ENCODE results near the gene IFT20. TPM values are rescaled to one million over a fixed set of nuclear protein-coding genes. Genes with fewer than 3 reads are reported as not detected.
"Not testable (repeated sequence)": the region's sequence is repeated elsewhere in the genome, so short reads cannot be mapped to it uniquely, and the experiment has no call there.

IFT20 gene
- total RNA-seq, 4 donors from 2014 or later: 3.7 to 15.9 (median 4.9) TPM

- Histone ChIP-seq H3K4me3 (no peak overlapping the region), H3K27me3 (no peaks in the 10 kb centered on the region), H3K9me3 (no peaks in the 10 kb centered on the region), H3K27ac (peak overlapping the region in 1 of 4 donors; percentile 39), H3K36me3 (peaks cover 0 to 84% of the 10 kb centered on the region in 2 donors), H3K4me1 (peaks cover 0 to 7% of the 10 kb centered on the region in 2 donors)
- intact Hi-C loops (cut with DNase I; ENCODE audit: low total_unique reads) (no loop called here), in situ Hi-C loops (cut with MboI; ENCODE audit: low sequenced_read_pairs in 4 of 4) (loop anchor here in 2 of 4 donors (25.0 kb wide), 1 partner anchor 619 kb away; the partner anchor contains the start of gene PHF12 (in 2 of the 2))
- ATAC-seq: peak; percentile 54 to 65
- TF ChIP-seq POLR2A (IDR thresholded peaks at IDR 0.05) (no peak), CTCF (IDR thresholded peaks at IDR 0.05 in 4 of 5, conservative IDR thresholded peaks at IDR 0.05 in 1 of 5) (no peak)
- DNase-seq: peak in 1 of 2 donors; percentile 40
Observed at GRCh38 chr17:28343491-28343932, 8.2 kb upstream of the IFT20 start.

GRCh38 chr17:28342313-28342712 is 7.0 kb upstream of the IFT20 start:
- Histone ChIP-seq H3K27ac (no peak overlapping the region), H3K27me3 (no peaks in the 10 kb centered on the region), H3K36me3 (peaks cover 0 to 72% of the 10 kb centered on the region in 2 donors), H3K9me3 (no peaks in the 10 kb centered on the region), H3K4me1 (peaks cover 10 to 17% of the 10 kb centered on the region in 2 donors), H3K4me3 (no peak overlapping the region)
- DNase-seq (no peak), ATAC-seq (no peak)
- TF ChIP-seq POLR2A (IDR thresholded peaks at IDR 0.05): no peak
- in situ Hi-C loops (cut with MboI; ENCODE audit: low sequenced_read_pairs in 4 of 4): loop anchor here in 2 of 4 donors (25.0 kb wide), 1 partner anchor 620 kb away; the partner anchor contains the start of gene PHF12 (in 2 of the 2)
- intact Hi-C loops (cut with DNase I; ENCODE audit: low total_unique reads): no loop called here

GRCh38 chr17:28341516-28341915 is 6.2 kb upstream of the IFT20 start:
- in situ Hi-C loops (cut with MboI; ENCODE audit: low sequenced_read_pairs in 4 of 4): loop anchor here in 2 of 4 donors (25.0 kb wide), 1 partner anchor 621 kb away; the partner anchor contains the start of gene PHF12 (in 2 of the 2)
- no peaks in the 10 kb centered on the region for H3K27me3 ChIP-seq
- H3K9me3 ChIP-seq: no peaks in the 10 kb centered on the region
- TF ChIP-seq POLR2A (IDR thresholded peaks at IDR 0.05) (no peak), CTCF (IDR thresholded peaks at IDR 0.05 in 4 of 5, conservative IDR thresholded peaks at IDR 0.05 in 1 of 5) (no peak)
- no peak for ATAC-seq
- DNase-seq: no peak
- H3K4me1 ChIP-seq: peaks cover 18 to 24% of the 10 kb centered on the region in 2 donors
- H3K4me3 ChIP-seq: no peak overlapping the region
- intact Hi-C loops (cut with DNase I; ENCODE audit: low total_unique reads): no loop called here
- H3K27ac ChIP-seq: no peak overlapping the region
- peaks cover 0 to 64% of the 10 kb centered on the region in 2 donors for H3K36me3 ChIP-seq

DNA sequence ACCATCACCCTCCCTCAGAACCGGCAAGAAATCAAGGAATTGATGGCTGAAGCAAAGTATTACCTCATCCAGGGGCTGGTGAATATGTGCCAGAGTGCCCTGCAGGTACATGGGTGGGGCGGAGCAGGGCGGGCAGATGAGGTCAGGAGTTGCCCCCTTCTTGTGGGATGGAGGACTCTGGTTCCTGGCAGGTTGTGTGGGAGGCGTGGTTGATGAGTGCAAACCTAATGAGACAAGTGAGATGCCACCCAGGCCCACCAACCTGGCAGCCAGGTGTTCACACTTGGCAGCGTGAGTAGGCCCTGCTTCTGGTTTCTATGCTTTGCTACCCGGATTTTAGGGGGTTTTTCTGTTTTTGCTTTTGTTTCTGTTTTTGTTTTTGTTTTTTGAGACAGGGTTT is 5.1 kb upstream of the IFT20 start:
- in situ Hi-C loops (cut with MboI; ENCODE audit: low sequenced_read_pairs in 4 of 4): loop anchor here in 2 of 4 donors (25.0 kb wide), 1 partner anchor 622 kb away; the partner anchor contains the start of gene PHF12 (in 2 of the 2)
- H3K27me3 ChIP-seq: no peaks in the 10 kb centered on the region
- no peak overlapping the region for H3K4me3 ChIP-seq
- intact Hi-C loops (cut with DNase I; ENCODE audit: low total_unique reads): no loop called here
- DNase-seq: no peak
- H3K4me1 ChIP-seq: peaks cover 24 to 30% of the 10 kb centered on the region in 2 donors
- TF ChIP-seq POLR2A (IDR thresholded peaks at IDR 0.05) (no peak), CTCF (IDR thresholded peaks at IDR 0.05 in 4 of 5, conservative IDR thresholded peaks at IDR 0.05 in 1 of 5) (no peak)
- no peak overlapping the region for H3K27ac ChIP-seq
- ATAC-seq: no peak
- H3K36me3 ChIP-seq: peaks cover 0 to 52% of the 10 kb centered on the region in 2 donors
- no peaks in the 10 kb centered on the region for H3K9me3 ChIP-seq

GRCh38 chr17:28339431-28339830 is 4.2 kb upstream of the IFT20 start:
- in situ Hi-C loops (cut with MboI; ENCODE audit: low sequenced_read_pairs in 4 of 4): loop anchor here in 3 of 4 donors (10.0 to 25.0 kb wide), 3 partner anchors 295 to 623 kb away; partner anchors contain the start of genes PHF12 (in 3 of the 3) and NLK (in 1 of the 3)
- TF ChIP-seq POLR2A (IDR thresholded peaks at IDR 0.05) (no peak), CTCF (IDR thresholded peaks at IDR 0.05 in 4 of 5, conservative IDR thresholded peaks at IDR 0.05 in 1 of 5) (no peak)
- no peaks in the 10 kb centered on the region for H3K27me3 ChIP-seq

DNA sequence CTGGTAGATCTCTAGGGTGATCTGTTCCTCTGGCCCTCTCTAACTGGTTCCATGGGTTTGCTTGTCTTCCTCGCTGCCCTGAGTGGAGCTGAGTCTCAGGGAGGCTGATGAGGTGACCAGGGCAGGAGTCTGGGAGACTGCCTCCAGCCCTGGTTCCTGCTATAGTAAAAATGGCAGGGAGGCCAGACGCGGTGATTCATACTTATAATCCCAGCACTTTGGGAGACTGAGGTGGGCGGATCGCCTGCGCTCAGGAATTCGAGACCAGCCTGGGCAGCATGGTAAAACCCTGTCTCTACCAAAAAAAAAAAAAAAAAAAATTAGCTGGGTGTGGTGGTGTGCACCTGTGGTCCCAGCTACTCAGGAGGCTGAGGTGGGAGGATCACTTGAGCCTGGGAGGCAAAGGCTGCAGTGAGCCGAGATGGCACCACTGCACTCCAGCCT is 3.5 kb upstream of the IFT20 start:
- not testable (repeated sequence) for H3K4me3 ChIP-seq, H3K27me3 ChIP-seq, ATAC-seq, DNase-seq, H3K9me3 ChIP-seq
- Histone ChIP-seq H3K4me1 (peaks cover 34 to 43% of the 10 kb centered on the region in 2 donors), H3K27ac (peak overlapping the region; percentile 23 to 91 (median 88)), H3K36me3 (peaks cover 0 to 37% of the 10 kb centered on the region in 2 donors)
- intact Hi-C loops (cut with DNase I; ENCODE audit: low total_unique reads) (loop anchor here (10.0 kb wide), 1 partner anchor 444 kb away; the partner anchor contains the start of gene LYRM9), in situ Hi-C loops (cut with MboI; ENCODE audit: low sequenced_read_pairs in 4 of 4) (loop anchor here in 3 of 4 donors (10.0 to 25.0 kb wide), 3 partner anchors 294 to 624 kb away; partner anchors contain the start of genes PHF12 (in 3 of the 3) and NLK (in 1 of the 3))

More at GRCh38 chr17:28339431-28339830, 4.2 kb upstream of the IFT20 start:
- Histone ChIP-seq H3K27ac (peak overlapping the region in 3 of 4 donors; percentile 86 to 91 (median 90)), H3K4me3 (no peak overlapping the region), H3K4me1 (peaks cover 28 to 36% of the 10 kb centered on the region in 2 donors), H3K9me3 (no peaks in the 10 kb centered on the region), H3K36me3 (peaks cover 0 to 43% of the 10 kb centered on the region in 2 donors)
- ATAC-seq: no peak
- intact Hi-C loops (cut with DNase I; ENCODE audit: low total_unique reads): loop anchor here (10.0 kb wide), 1 partner anchor 445 kb away; the partner anchor contains the start of gene LYRM9
- no peak for DNase-seq

Measured in gastrocnemius medialis (tissue), 4 donors.